Smooth muscle cell (in vitro differentiated cells): ENCODE measurements around the gene CCHCR1. TPM values are rescaled to one million over a fixed set of nuclear protein-coding genes. Genes with fewer than 3 reads are reported as not detected.
"Not testable (repeated sequence)": the region's sequence is repeated elsewhere in the genome, so short reads cannot be mapped to it uniquely, and the experiment has no call there.

Experiments
- DNase-seq: peaks from one replicate; lab custom pipeline; 2025; ENCODE audit not compliant: unreplicated experiment; lab: John Stamatoyannopoulos, UW
- H2AFZ ChIP-seq: fragments of 200-600 bp; sonication (generic); 2 replicates; pipeline ENCODE4 v1.6.0; 2016; ENCODE audit warnings: antibody characterized with exemption, low read depth, mild to moderate bottlenecking
- H3F3A ChIP-seq: fragments of 200-600 bp; sonication (generic); 2 replicates; pipeline ENCODE4 v1.6.0; 2017; ENCODE audit warnings: antibody characterized with exemption, low read depth
- H3K27ac ChIP-seq: fragments of 200-600 bp; sonication (generic); 2 replicates; pipeline ENCODE4 v1.5.1; 2016; ENCODE audit warnings: low read depth, mild to moderate bottlenecking
- H3K27me3 ChIP-seq: fragments of 200-600 bp; sonication (generic); 2 replicates; pipeline ENCODE4 v1.6.1; 2016; ENCODE audit warnings: low read depth, mild to moderate bottlenecking
- H3K36me3 ChIP-seq: fragments of 200-600 bp; sonication (generic); 2 replicates; pipeline ENCODE4 v1.5.1; 2016; ENCODE audit warnings: low read depth
- H3K4me1 ChIP-seq: fragments of 200-600 bp; sonication (generic); 2 replicates; pipeline ENCODE4 v1.5.1; 2016; ENCODE audit warnings: low read depth
- H3K4me2 ChIP-seq: fragments of 200-600 bp; sonication (generic); 2 replicates; pipeline ENCODE4 v1.6.0; 2016; ENCODE audit warnings: mild to moderate bottlenecking
- H3K4me3 ChIP-seq: fragments of 200-600 bp; sonication (generic); 2 replicates; pipeline ENCODE4 v1.5.1; 2016; ENCODE audit warnings: mild to moderate bottlenecking
- H3K79me2 ChIP-seq: fragments of 200-600 bp; sonication (generic); 2 replicates; pipeline ENCODE4 v1.6.0; 2016; ENCODE audit warnings: low read depth, mild to moderate bottlenecking
- H3K9ac ChIP-seq: fragments of 200-600 bp; sonication (generic); 2 replicates; pipeline ENCODE4 v1.6.0; 2016; ENCODE audit warnings: low read depth
- H3K9me3 ChIP-seq: fragments of 200-600 bp; sonication (generic); replicated peaks from 2 replicates; pipeline ENCODE4 v1.5.1; 2016; ENCODE audit warnings: low read depth
- H4K20me1 ChIP-seq: fragments of 200-600 bp; sonication (generic); 2 replicates; pipeline ENCODE4 v1.6.0; 2016; ENCODE audit warnings: low read depth
- WGBS: methylation state at CpG from one replicate; pipeline ENCODE4 v1.1.7; 2016; ENCODE audit warnings: low lambda C conversion rate; 5-methylcytosine and 5-hydroxymethylcytosine counted together
- polyA plus RNA-seq: library from polyadenylated mRNA; unstranded; fragments of >200 nt; fragmentation: Nextera tagmentation; extraction: Ambion mirVana; gene quantifications from 2 replicates; pipeline ENCODE4 v1.2.1, GENCODE V29; 2016
- total RNA-seq: library from RNA; depleted of rRNA; stranded (reverse); fragments of >200 nt; gene quantifications from 2 replicates; pipeline ENCODE4 v1.2.3, GENCODE V29; 2014
- TF ChIP-seq, protein P1 (sequence below): fragments of 200-600 bp; sonication (generic); IDR thresholded peaks from 2 replicates; pipeline ENCODE4 v1.5.1; 2017; ENCODE audit warnings: borderline replicate concordance, mild to moderate bottlenecking, antibody characterized with exemption; ENCODE audit not compliant: insufficient read depth, poor library complexity, severe bottlenecking

The CCHCR1 gene
- total and polyA plus RNA-seq, 2 experiments from 2014 or later, result 8.2 to 15.0 TPM

- DNase-seq, H3K36me3 ChIP-seq, H3K27me3 ChIP-seq, H3K4me2 ChIP-seq, H3K9me3 ChIP-seq, H3K4me1 ChIP-seq, H4K20me1 ChIP-seq, H2AFZ ChIP-seq, H3K27ac ChIP-seq, H3F3A ChIP-seq, H3K79me2 ChIP-seq, H3K9ac ChIP-seq, H3K4me3 ChIP-seq: not testable (repeated sequence)
- 91% methylated on average over 35 of the region's 41 CpGs for WGBS
Observed at GRCh38 chr6:31195308-31195979, 37.8 kb upstream of the CCHCR1 start.

GRCh38 chr6:31194061-31194834 is 36.6 kb upstream of the CCHCR1 start:
- no peak for DNase-seq
- H3K27ac ChIP-seq, result no peak overlapping the region
- H3K79me2 ChIP-seq, result no peaks in the 10 kb centered on the region
- H2AFZ ChIP-seq, result no peak overlapping the region
- H4K20me1 ChIP-seq, result no peaks in the 10 kb centered on the region
- H3K9me3 ChIP-seq, result no peaks in the 10 kb centered on the region
- H3K9ac ChIP-seq, result no peak overlapping the region
- no peaks in the 10 kb centered on the region for H3K27me3 ChIP-seq
- TF ChIP-seq, protein P1, sequence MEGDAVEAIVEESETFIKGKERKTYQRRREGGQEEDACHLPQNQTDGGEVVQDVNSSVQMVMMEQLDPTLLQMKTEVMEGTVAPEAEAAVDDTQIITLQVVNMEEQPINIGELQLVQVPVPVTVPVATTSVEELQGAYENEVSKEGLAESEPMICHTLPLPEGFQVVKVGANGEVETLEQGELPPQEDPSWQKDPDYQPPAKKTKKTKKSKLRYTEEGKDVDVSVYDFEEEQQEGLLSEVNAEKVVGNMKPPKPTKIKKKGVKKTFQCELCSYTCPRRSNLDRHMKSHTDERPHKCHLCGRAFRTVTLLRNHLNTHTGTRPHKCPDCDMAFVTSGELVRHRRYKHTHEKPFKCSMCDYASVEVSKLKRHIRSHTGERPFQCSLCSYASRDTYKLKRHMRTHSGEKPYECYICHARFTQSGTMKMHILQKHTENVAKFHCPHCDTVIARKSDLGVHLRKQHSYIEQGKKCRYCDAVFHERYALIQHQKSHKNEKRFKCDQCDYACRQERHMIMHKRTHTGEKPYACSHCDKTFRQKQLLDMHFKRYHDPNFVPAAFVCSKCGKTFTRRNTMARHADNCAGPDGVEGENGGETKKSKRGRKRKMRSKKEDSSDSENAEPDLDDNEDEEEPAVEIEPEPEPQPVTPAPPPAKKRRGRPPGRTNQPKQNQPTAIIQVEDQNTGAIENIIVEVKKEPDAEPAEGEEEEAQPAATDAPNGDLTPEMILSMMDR, result no peak
- H3F3A ChIP-seq, result no peaks in the 10 kb centered on the region
- H3K4me2 ChIP-seq, result no peak overlapping the region
- no peaks in the 10 kb centered on the region for H3K36me3 ChIP-seq
- WGBS, result 91% methylated on average over 6 of the region's 6 CpGs
- H3K4me3 ChIP-seq, result no peak overlapping the region
- no peaks in the 10 kb centered on the region for H3K4me1 ChIP-seq

GRCh38 chr6:31193206-31193605 is 35.6 kb upstream of the CCHCR1 start:
- Histone ChIP-seq H3K9me3 (no peaks in the 10 kb centered on the region), H3F3A (no peaks in the 10 kb centered on the region), H2AFZ (no peak overlapping the region), H4K20me1 (no peaks in the 10 kb centered on the region), H3K79me2 (no peaks in the 10 kb centered on the region), H3K4me2 (no peak overlapping the region), H3K27me3 (no peaks in the 10 kb centered on the region), H3K4me3 (no peak overlapping the region), H3K9ac (no peak overlapping the region), H3K27ac (no peak overlapping the region), H3K4me1 (no peaks in the 10 kb centered on the region), H3K36me3 (no peaks in the 10 kb centered on the region)
- DNase-seq, result no peak
- 81% methylated on average over 8 of the region's 8 CpGs for WGBS
- TF ChIP-seq, protein P1, result no peak

DNA sequence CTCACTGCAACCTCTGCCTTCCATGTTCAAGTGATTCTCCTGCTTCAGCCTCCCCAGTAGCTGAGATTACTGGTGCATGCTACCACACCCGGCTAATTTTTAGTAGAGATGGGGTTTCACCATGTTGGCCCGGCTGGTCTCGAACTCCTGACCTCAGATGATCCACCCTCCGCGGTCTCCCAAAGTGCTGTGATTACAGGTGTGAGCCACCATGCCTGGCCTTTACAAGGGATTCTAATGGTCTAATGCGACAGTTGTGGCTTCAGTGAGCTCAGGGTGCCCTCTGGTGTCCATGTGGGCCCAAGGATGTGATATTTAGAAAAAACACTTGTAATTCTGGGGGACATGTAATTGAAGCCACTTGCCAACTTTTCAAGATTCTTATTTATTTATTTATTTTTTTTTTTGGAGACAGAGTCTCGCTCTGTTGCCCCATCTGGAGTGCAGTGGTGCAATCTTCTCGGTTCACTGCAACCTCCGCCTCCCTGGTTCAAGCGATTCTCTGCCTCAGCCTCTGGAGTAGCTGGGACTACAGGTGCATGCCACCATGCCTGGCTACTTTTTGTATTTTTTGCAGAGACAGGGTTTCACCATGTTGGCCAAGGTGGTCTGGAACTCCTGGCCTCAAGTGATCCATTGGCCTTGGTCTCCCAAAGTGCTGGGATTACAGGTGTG is 35.0 kb upstream of the CCHCR1 start:
- TF ChIP-seq, protein P1, result peak; percentile 64
- not testable (repeated sequence) for H3K27me3 ChIP-seq

More for the DNA sequence above, 35.0 kb upstream of the CCHCR1 start:
- H2AFZ ChIP-seq, H3K9ac ChIP-seq, DNase-seq, H4K20me1 ChIP-seq, H3K4me2 ChIP-seq, H3K27ac ChIP-seq, H3K4me1 ChIP-seq, H3F3A ChIP-seq, H3K79me2 ChIP-seq, H3K36me3 ChIP-seq, H3K4me3 ChIP-seq, H3K9me3 ChIP-seq: not testable (repeated sequence)
- WGBS, result 48% methylated on average over 10 of the region's 10 CpGs
